Prostate gland (tissue), 2 donors: ENCODE data around the gene PDPK1. TPM values are rescaled to one million over a fixed set of nuclear protein-coding genes. Genes with fewer than 3 reads are reported as not detected.

Source experiments
- DNase-seq: peaks from one replicate; pipeline ENCODE4 v3.0.0-alpha.2; 2019; ENCODE audit warnings: low spot score
- H3K27ac ChIP-seq, 2 donors: fragments of 200-600 bp; sonication (generic); 2 replicates each; pipeline ENCODE4 v1.5.1; 2017 to 2019
- H3K27me3 ChIP-seq: fragments of 200-600 bp; sonication (generic); replicated peaks from 2 replicates; pipeline ENCODE4 v1.5.1; 2019; ENCODE audit not compliant: insufficient read depth
- H3K36me3 ChIP-seq, 2 donors: fragments of 200-600 bp; sonication (generic); 1 replicate in 1 of 2; 2 replicates in 1 of 2; pipeline versions ENCODE4 v1.5.1 to v1.8.1; 2017 to 2019
- H3K4me1 ChIP-seq: fragments of 200-600 bp; sonication (generic); replicated peaks from 2 replicates; pipeline ENCODE4 v1.5.1; 2019
- H3K4me3 ChIP-seq, 2 donors: fragments of 200-600 bp; sonication (generic); 2 replicates each; pipeline ENCODE4 v1.5.1; 2017 to 2019
- H3K9me3 ChIP-seq: fragments of 200-600 bp; sonication (generic); 2 replicates; pipeline ENCODE4 v1.5.1; 2017
- POLR2A ChIP-seq: fragments of 450-650 bp; IDR thresholded peaks from one replicate; pipeline ENCODE4 v1.6.1; 2016; ENCODE audit warnings: antibody characterized with exemption, mild to moderate bottlenecking
- POLR2AphosphoS5 ChIP-seq: sonication (generic); formaldehyde crosslinking; IDR thresholded peaks from one replicate; pipeline ENCODE4 v1.6.1; 2017; ENCODE audit warnings: antibody characterized with exemption
- WGBS: methylation state at CpG from one replicate; pipeline ENCODE4 v1.1.5; 2018; 5-methylcytosine and 5-hydroxymethylcytosine counted together
- intact Hi-C: fragments of 100-400 bp; cut with DNase I; formaldehyde crosslinking; loops from one replicate; pipeline ENCODE4 v1.14.2; 2022
- total RNA-seq, 2 donors: library from RNA; depleted of rRNA; stranded (reverse); fragments of >200 nt; gene quantifications; one replicate each; pipeline ENCODE4 v1.1.0, GENCODE V29; 2016
- TF ChIP-seq, protein P1 (sequence below), 4 experiments: fragments of 200-600 bp in 2 of 4; fragments of 450-650 bp in 2 of 4; sonication (generic) in 2 of 4; IDR thresholded peaks; 1 replicate in 3 of 4; 2 replicates in 1 of 4; pipeline ENCODE4 v1.5.1; 2016 to 2019; ENCODE audit warnings: antibody characterized with exemption in 4 of 4, mild to moderate bottlenecking in 2 of 4, moderate library complexity in 2 of 4

The PDPK1 gene
- total RNA-seq, 2 donors from 2014 or later = 33.1 to 73.2 TPM

DNA sequence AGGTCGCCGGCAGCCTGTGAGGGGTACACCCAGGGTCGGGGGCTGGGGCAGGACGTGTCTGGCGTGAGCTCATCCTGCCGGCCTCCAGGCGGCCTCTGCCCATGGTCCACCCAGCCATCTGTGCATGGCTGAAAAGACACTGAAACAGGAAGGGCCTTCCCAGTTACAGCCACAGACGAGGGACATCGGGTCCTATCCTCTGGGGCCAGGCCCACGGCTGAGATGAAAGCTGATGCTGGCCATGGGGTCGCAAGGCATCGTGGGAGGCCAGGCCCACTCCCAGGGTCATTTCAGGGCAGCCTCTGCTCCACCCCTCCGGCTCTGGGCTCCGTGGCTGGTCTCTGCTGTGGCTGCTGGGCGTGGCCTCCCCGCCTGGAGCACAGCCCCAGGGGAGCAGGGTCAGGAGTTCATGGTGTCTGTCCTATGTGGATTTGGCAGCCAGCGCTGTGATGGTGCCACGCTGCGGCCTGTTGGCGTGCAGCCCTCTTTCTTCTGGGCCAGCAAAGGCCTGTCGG, 40.6 kb upstream of the PDPK1 start:
- H3K27ac ChIP-seq = peak overlapping the region in 1 of 2 donors; percentile 68
- TF ChIP-seq, protein P1, sequence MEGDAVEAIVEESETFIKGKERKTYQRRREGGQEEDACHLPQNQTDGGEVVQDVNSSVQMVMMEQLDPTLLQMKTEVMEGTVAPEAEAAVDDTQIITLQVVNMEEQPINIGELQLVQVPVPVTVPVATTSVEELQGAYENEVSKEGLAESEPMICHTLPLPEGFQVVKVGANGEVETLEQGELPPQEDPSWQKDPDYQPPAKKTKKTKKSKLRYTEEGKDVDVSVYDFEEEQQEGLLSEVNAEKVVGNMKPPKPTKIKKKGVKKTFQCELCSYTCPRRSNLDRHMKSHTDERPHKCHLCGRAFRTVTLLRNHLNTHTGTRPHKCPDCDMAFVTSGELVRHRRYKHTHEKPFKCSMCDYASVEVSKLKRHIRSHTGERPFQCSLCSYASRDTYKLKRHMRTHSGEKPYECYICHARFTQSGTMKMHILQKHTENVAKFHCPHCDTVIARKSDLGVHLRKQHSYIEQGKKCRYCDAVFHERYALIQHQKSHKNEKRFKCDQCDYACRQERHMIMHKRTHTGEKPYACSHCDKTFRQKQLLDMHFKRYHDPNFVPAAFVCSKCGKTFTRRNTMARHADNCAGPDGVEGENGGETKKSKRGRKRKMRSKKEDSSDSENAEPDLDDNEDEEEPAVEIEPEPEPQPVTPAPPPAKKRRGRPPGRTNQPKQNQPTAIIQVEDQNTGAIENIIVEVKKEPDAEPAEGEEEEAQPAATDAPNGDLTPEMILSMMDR (IDR thresholded peaks at IDR 0.05) = no peak
- TF ChIP-seq POLR2A (no peak), POLR2AphosphoS5 (no peak)
- H3K4me3 ChIP-seq = no peak overlapping the region
- 42% methylated on average over 21 of the region's 21 CpGs for WGBS
- intact Hi-C loops = loop anchor here (5.0 kb wide), 1 partner anchor 70 kb away; the partner anchor contains the start of gene CCNF
- peaks cover 13% of the 10 kb centered on the region for H3K4me1 ChIP-seq
- H3K27me3 ChIP-seq = no peaks in the 10 kb centered on the region
- no peak for DNase-seq
- H3K9me3 ChIP-seq = no peaks in the 10 kb centered on the region
- no peaks in the 10 kb centered on the region for H3K36me3 ChIP-seq

DNA sequence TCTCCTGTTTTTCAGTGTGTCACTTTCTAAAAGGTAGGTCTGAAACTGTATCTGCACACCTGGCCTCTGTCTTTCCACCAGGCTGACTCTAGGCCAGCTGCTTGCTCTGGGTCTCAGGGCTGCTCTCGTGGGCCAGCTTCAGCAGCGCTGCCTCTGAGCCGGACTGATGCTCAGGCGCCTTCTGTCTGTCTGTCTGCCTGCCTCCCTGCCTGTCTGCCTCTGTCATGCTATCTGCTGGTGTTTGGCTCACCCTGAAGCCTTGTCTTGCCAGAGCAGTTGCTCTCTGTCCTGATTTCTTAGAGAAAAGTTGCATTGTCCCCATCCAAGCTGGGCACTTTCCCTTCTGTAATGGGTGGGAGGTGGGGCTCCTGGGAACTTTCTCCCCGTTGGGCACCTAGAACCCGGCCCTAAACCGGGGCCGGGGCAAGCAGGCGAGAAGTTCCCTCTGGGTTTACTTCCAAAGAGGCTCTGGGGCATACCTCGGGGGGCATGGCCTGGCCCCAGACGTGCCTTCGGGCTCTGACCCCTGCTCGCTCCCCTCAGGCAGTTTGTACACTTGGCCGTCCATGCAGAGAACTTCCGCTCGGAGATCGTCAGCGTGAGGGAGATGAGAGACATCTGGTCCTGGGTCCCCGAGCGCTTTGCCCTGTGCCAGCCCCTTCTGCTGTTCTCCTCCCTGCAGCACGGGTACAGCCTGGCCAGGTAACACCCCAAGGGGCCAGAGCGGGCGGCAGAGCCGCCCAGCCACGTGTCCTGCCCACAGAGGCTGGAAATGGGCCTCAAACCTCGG, 39.9 kb upstream of the PDPK1 start:
- no peaks in the 10 kb centered on the region for H3K9me3 ChIP-seq
- 68% methylated on average over 24 of the region's 26 CpGs for WGBS
- H3K4me3 ChIP-seq = no peak overlapping the region
- H3K27me3 ChIP-seq = no peaks in the 10 kb centered on the region
- no peak for DNase-seq
- H3K4me1 ChIP-seq = peaks cover 13% of the 10 kb centered on the region
- TF ChIP-seq POLR2A = no peak
- intact Hi-C loops = loop anchor here (5.0 kb wide), 1 partner anchor 71 kb away; the partner anchor contains the start of gene CCNF
- peak overlapping the region; percentile 60 to 68 for H3K27ac ChIP-seq
- no peaks in the 10 kb centered on the region for H3K36me3 ChIP-seq

DNA sequence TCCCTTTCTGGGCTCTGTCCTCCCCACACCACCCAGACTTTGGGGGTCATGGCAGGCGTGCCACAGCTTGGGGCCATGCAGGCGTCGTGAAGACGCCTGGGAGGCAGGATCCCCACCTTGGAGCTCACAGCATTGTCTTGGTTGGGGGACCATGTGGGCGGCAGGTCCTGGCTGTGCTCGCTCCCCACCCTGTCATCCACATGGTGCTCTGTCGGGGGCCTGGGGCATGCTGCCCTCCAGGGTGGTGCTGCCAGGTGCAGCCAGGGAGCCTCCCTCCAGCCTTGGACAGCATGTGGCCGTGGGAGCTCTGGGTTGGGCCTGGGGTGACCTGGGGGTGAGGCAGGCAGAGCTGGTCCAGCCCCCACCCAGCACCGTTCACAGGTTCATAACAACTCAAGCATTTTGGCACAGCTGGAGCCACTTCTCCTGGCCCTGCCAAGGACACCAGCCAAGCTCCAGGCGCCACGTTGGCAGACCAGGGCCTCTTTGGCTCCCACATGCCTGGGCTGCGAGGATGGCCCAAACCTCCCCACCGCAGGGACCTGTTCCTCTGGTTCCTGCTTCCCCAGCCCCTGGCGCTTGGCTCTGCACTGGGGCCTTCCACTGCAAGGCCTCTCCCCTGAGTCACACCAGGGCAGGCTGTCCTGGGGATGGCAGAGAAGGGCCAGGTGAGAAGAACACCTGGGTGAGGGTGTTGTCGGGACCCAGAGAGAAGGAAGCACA, 39.1 kb upstream of the PDPK1 start:
- TF ChIP-seq POLR2A = no peak
- TF ChIP-seq, protein P1 (IDR thresholded peaks at IDR 0.05) = peak in 1 of 4 experiments; percentile 31
- TF ChIP-seq POLR2AphosphoS5 = peak; percentile 86
- Histone ChIP-seq H3K4me3 (no peak overlapping the region), H3K27me3 (no peaks in the 10 kb centered on the region), H3K27ac (peak overlapping the region; percentile 60 to 68), H3K4me1 (peaks cover 13% of the 10 kb centered on the region), H3K9me3 (no peaks in the 10 kb centered on the region), H3K36me3 (no peaks in the 10 kb centered on the region)
- peak; percentile 85 for DNase-seq
- WGBS = 57% methylated on average over 14 of the region's 15 CpGs
- intact Hi-C loops = loop anchor here (5.0 kb wide), 1 partner anchor 71 kb away; the partner anchor contains the start of gene CCNF

DNA sequence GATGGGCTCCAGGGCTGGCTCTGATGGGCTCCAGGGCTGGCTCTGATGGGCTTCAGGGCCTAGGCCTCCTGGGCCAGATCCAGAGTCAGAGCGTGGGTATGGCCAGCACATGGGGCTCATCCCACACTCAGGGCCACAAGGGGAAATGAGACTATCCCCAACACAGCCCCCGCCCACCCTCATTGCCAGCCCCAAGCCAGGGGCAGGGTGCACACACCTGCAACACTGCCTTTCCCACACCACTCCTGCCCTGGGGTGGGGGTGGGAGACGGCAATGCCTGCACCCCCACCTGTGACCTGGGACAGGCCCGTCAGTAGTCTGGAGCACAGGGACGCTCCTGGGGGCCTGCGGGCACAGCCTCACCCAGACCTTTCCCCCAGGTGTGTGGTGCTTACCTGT, 38.4 kb upstream of the PDPK1 start:
- no peaks in the 10 kb centered on the region for H3K27me3 ChIP-seq
- TF ChIP-seq POLR2AphosphoS5 (no peak), POLR2A (no peak)
- TF ChIP-seq, protein P1 (IDR thresholded peaks at IDR 0.05) = no peak
- peaks cover 13% of the 10 kb centered on the region for H3K4me1 ChIP-seq
- H3K36me3 ChIP-seq = no peaks in the 10 kb centered on the region
- DNase-seq = no peak
- WGBS = 82% methylated on average over 5 of the region's 6 CpGs
- no peak overlapping the region for H3K4me3 ChIP-seq
- H3K9me3 ChIP-seq = no peaks in the 10 kb centered on the region
- peak overlapping the region; percentile 60 to 68 for H3K27ac ChIP-seq
- intact Hi-C loops = loop anchor here (5.0 kb wide), 1 partner anchor 72 kb away; the partner anchor contains the start of gene CCNF

DNA sequence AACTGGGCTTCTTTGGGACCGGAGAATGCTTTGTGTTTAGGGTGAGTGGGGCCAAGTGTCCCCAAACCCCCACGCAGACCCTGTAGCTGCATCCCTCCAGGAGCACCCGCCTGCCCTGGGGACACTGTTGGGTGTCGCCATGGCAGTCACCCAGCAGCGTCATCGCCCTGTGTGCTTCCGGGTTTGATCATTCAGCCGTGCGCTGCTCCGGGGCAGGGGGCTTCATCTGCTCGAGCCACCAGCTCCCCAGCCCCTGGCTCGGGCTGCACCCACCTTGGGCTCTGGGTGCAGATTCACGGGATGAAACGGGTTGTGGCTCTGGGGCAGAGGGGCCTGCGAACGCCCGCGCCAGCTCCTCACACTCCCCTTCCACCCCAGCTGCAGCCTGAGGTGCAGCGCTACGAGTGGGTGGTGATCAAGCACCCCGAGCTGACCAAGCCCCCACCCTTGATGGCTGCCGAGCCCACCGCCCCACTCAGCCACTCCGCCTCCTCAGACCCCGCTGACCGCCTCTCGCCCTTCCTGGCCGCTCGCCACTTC, 37.9 kb upstream of the PDPK1 start:
- H3K27me3 ChIP-seq = no peaks in the 10 kb centered on the region
- H3K4me3 ChIP-seq = no peak overlapping the region
- no peak for DNase-seq
- H3K9me3 ChIP-seq = no peaks in the 10 kb centered on the region
- WGBS = 78% methylated on average over 24 of the region's 29 CpGs
- no peaks in the 10 kb centered on the region for H3K36me3 ChIP-seq
- intact Hi-C loops = loop anchor here (2.0 to 5.0 kb wide), 3 partner anchors 73 to 233 kb away; partner anchors contain the start of genes ABCA3, CCNF and RNPS1
- H3K4me1 ChIP-seq = peaks cover 13% of the 10 kb centered on the region
- TF ChIP-seq, protein P1 (IDR thresholded peaks at IDR 0.05) = no peak
- no peak for TF ChIP-seq POLR2A
- TF ChIP-seq POLR2AphosphoS5 = no peak
- peak overlapping the region in 1 of 2 donors; percentile 68 for H3K27ac ChIP-seq
